ENCODE results near the gene CCNF.

DNA sequence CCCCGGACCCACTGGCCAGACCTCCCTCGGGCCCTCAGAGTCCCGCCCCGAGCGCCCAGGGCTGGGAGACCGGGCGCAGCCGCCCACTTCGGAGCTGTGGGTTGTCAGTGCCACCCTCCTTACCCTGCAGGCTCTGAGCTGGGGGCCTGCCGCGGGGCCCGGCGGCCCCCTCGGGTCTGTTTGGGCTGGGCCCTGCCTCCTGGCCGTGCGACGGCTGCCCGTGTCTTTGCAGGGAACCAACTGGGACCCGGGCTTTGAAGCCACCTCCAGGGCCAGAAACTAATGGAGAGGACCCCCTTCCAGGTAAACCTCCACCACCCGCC is 31.1 kb downstream of the CCNF start:
- TF ChIP-seq, protein P1, sequence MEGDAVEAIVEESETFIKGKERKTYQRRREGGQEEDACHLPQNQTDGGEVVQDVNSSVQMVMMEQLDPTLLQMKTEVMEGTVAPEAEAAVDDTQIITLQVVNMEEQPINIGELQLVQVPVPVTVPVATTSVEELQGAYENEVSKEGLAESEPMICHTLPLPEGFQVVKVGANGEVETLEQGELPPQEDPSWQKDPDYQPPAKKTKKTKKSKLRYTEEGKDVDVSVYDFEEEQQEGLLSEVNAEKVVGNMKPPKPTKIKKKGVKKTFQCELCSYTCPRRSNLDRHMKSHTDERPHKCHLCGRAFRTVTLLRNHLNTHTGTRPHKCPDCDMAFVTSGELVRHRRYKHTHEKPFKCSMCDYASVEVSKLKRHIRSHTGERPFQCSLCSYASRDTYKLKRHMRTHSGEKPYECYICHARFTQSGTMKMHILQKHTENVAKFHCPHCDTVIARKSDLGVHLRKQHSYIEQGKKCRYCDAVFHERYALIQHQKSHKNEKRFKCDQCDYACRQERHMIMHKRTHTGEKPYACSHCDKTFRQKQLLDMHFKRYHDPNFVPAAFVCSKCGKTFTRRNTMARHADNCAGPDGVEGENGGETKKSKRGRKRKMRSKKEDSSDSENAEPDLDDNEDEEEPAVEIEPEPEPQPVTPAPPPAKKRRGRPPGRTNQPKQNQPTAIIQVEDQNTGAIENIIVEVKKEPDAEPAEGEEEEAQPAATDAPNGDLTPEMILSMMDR (conservative IDR thresholded peaks at IDR 0.05; ENCODE audit: low read depth, low read length) = no peak
- TF ChIP-seq SMC3 (IDR thresholded peaks at IDR 0.05; ENCODE audit: low read depth, low read length) = no peak
- TF ChIP-seq, protein P2, sequence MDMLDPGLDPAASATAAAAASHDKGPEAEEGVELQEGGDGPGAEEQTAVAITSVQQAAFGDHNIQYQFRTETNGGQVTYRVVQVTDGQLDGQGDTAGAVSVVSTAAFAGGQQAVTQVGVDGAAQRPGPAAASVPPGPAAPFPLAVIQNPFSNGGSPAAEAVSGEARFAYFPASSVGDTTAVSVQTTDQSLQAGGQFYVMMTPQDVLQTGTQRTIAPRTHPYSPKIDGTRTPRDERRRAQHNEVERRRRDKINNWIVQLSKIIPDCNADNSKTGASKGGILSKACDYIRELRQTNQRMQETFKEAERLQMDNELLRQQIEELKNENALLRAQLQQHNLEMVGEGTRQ (IDR thresholded peaks at IDR 0.05; ENCODE audit: low read depth, low read length) = no peak
- TF ChIP-seq POLR2A (IDR thresholded peaks at IDR 0.05; ENCODE audit: low read depth, low read length) = no peak
- TF ChIP-seq RCOR1 (IDR thresholded peaks at IDR 0.05; ENCODE audit: insufficient replicate concordance, low read length) = no peak
- no peak for TF ChIP-seq MAFK (IDR thresholded peaks at IDR 0.05; ENCODE audit: low read depth, low read length)
- TF ChIP-seq FOS (IDR thresholded peaks at IDR 0.05; ENCODE audit: low read depth, low read length) = no peak
- TF ChIP-seq MAZ (IDR thresholded peaks at IDR 0.05; ENCODE audit: borderline replicate concordance, low read depth, low read length) = no peak
- TF ChIP-seq, protein P3, sequence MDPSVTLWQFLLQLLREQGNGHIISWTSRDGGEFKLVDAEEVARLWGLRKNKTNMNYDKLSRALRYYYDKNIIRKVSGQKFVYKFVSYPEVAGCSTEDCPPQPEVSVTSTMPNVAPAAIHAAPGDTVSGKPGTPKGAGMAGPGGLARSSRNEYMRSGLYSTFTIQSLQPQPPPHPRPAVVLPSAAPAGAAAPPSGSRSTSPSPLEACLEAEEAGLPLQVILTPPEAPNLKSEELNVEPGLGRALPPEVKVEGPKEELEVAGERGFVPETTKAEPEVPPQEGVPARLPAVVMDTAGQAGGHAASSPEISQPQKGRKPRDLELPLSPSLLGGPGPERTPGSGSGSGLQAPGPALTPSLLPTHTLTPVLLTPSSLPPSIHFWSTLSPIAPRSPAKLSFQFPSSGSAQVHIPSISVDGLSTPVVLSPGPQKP (IDR thresholded peaks at IDR 0.05; ENCODE audit: borderline replicate concordance, low read depth, low read length) = no peak
- TF ChIP-seq BHLHE40 (IDR thresholded peaks at IDR 0.05; ENCODE audit: low read depth, low read length) = no peak
- TF ChIP-seq RAD21 (IDR thresholded peaks at IDR 0.05; ENCODE audit: low read length) = no peak
- no peak for TF ChIP-seq CEBPB (IDR thresholded peaks at IDR 0.05; ENCODE audit: low read depth, low read length)
- no peak for TF ChIP-seq NFE2L2 (IDR thresholded peaks at IDR 0.05; ENCODE audit: low read depth, low read length)
- no peak for TF ChIP-seq MXI1 (IDR thresholded peaks at IDR 0.05; ENCODE audit: borderline replicate concordance, low read depth, low read length)

Measured in IMR-90 (cell line).